Neutrophil (primary cell): ENCODE results near the gene LARP1B.
A peak's percentile ranks its signal among the peaks of the same experiment; 100 is the strongest.
"Not testable (repeated sequence)": the region's sequence is repeated elsewhere in the genome, so short reads cannot be mapped to it uniquely, and the experiment has no call there.

ENCODE experiments used
- H3K27ac ChIP-seq: fragments of 200-600 bp; sonication (generic); 2 replicates; pipeline ENCODE4 v1.5.1; 2016; ENCODE audit warnings: mild to moderate bottlenecking, moderate library complexity
- H3K27me3 ChIP-seq: fragments of 200-600 bp; sonication (generic); 2 replicates; pipeline ENCODE4 v1.6.0; 2016; ENCODE audit warnings: mild to moderate bottlenecking
- H3K36me3 ChIP-seq: fragments of 200-600 bp; sonication (generic); 2 replicates; pipeline ENCODE4 v1.5.1; 2017
- H3K4me1 ChIP-seq, 2 experiments: fragments of 200-600 bp in 1 of 2; sonication (generic) in 1 of 2; 1 replicate in 1 of 2; 2 replicates in 1 of 2; pipeline versions ENCODE4 v1.5.1 to v1.6.1; 2013 to 2016; ENCODE audit warnings: low read depth in 1 of 2, low read length in 1 of 2, mild to moderate bottlenecking in 1 of 2, moderate library complexity in 1 of 2; ENCODE audit not compliant: control insufficient read depth in 1 of 2, insufficient read depth in 1 of 2
- H3K4me3 ChIP-seq, 2 experiments: fragments of 200-600 bp in 1 of 2; sonication (generic) in 1 of 2; 1 replicate in 1 of 2; 2 replicates in 1 of 2; pipeline ENCODE4 v1.5.1; 2013 to 2016; ENCODE audit warnings: low read depth in 1 of 2, low read length in 1 of 2, mild to moderate bottlenecking in 1 of 2, moderate library complexity in 1 of 2
- H3K9me3 ChIP-seq: fragments of 200-600 bp; sonication (generic); 2 replicates; pipeline ENCODE4 v1.5.1; 2016
- TF ChIP-seq, protein P1 (sequence below): fragments of 200-600 bp; sonication (generic); IDR thresholded peaks from 2 replicates; pipeline ENCODE4 v1.5.1; 2016; ENCODE audit warnings: antibody characterized with exemption

LARP1B gene

DNA sequence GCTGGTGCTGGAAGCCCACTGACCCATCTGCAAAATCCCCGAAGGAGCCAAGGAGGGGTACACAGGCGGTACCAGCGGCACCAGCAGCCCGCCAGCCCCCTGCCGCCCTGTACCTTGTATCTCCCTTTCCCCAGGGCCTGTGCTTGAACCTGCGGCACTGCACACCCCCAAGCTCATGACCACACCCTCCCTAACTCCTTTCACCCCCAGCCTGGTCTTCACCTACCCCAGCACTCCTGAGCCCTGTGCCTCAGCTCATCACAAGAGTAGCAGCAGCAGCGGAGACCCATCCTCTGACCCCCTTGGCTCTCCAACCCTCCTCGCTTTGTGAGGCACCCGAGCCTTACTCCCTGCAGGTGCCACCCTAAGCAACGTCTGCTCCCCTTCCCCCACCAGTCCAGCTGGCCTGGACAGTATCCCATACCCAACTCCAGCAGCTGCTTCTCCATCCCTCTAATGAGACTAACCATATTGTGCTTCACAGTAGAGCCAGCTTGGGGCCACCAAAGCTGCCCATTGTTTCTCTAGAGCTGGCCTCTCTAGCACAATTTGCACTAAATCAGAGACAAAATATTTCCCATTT is 94.9 kb downstream of the LARP1B start:
- no peaks in the 10 kb centered on the region for H3K27me3 ChIP-seq
- no peak overlapping the region for H3K27ac ChIP-seq
- peaks cover 5 to 8% of the 10 kb centered on the region in 2 experiments for H3K4me1 ChIP-seq
- TF ChIP-seq, protein P1, sequence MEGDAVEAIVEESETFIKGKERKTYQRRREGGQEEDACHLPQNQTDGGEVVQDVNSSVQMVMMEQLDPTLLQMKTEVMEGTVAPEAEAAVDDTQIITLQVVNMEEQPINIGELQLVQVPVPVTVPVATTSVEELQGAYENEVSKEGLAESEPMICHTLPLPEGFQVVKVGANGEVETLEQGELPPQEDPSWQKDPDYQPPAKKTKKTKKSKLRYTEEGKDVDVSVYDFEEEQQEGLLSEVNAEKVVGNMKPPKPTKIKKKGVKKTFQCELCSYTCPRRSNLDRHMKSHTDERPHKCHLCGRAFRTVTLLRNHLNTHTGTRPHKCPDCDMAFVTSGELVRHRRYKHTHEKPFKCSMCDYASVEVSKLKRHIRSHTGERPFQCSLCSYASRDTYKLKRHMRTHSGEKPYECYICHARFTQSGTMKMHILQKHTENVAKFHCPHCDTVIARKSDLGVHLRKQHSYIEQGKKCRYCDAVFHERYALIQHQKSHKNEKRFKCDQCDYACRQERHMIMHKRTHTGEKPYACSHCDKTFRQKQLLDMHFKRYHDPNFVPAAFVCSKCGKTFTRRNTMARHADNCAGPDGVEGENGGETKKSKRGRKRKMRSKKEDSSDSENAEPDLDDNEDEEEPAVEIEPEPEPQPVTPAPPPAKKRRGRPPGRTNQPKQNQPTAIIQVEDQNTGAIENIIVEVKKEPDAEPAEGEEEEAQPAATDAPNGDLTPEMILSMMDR = no peak
- no peak overlapping the region for H3K4me3 ChIP-seq
- no peaks in the 10 kb centered on the region for H3K9me3 ChIP-seq
- H3K36me3 ChIP-seq = no peaks in the 10 kb centered on the region

DNA sequence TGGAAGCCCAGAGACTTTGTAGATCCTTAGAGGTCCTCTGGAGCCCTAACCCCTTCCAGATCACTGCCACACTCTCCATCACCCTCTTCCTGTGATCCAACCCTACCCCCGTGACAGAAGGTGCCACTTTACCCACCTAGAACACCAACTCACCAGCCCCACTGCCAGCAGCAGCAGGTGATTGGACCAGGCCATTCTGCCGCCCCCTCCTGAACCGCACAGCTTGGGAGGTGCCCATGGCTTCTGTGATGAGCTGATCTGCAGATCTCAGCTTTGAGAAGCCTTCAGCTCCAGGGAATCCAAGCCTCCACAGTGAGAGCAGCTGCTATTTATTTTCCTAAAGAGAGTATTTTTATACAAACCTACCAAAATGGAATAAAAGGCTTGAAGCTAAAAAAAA is 95.4 kb downstream of the LARP1B start:
- not testable (repeated sequence) for H3K36me3 ChIP-seq, H3K9me3 ChIP-seq, H3K4me3 ChIP-seq, H3K27ac ChIP-seq, H3K27me3 ChIP-seq
- peaks cover 10 to 13% of the 10 kb centered on the region in 2 experiments for H3K4me1 ChIP-seq

DNA sequence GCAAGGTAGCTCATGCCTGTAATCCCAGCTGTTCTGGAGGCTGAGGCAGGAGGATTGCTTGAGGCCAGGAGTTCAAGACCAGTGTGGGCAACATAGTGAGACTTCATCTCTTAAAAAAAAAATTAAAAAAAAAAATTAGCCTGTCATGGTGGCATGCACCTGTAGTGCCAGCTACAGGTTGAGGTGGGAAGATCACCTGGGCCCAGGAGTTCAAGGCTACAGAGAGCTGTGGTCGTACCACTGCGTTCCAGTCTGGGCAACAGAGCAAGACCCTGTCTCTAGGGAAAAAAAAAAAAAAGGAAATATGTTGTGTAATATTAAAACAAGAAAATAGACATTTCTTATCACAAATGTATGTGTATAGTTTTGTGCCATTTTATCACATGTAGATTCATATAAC is 97.8 kb downstream of the LARP1B start:
- Histone ChIP-seq H3K27ac (no peak overlapping the region), H3K4me3 (no peak overlapping the region), H3K9me3 (no peaks in the 10 kb centered on the region), H3K27me3 (no peaks in the 10 kb centered on the region), H3K4me1 (peaks cover 10 to 16% of the 10 kb centered on the region in 2 experiments), H3K36me3 (no peaks in the 10 kb centered on the region)
- TF ChIP-seq, protein P1 = no peak

DNA sequence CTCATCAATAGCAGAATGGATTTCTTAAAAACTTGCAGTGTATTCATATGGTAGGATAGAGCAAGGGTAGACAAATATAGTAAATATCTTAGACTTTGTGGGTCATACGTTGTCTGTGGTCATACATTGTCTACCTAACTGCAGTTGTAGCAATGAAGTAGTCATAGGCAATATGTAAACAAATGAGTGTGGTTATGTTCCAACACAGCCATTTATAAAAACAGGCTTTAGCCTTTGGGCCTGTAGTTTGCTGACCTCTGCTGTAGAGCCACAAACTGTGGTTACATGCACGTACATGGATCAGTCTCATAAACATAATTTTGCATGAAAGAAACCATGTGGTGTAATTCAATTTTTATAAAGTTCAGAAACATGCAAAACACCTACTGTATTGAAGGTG is 98.9 kb downstream of the LARP1B start:
- no peak overlapping the region for H3K27ac ChIP-seq
- TF ChIP-seq, protein P1 = no peak
- H3K4me1 ChIP-seq = peaks cover 10 to 16% of the 10 kb centered on the region in 2 experiments
- H3K4me3 ChIP-seq = no peak overlapping the region
- no peaks in the 10 kb centered on the region for H3K36me3 ChIP-seq
- no peaks in the 10 kb centered on the region for H3K27me3 ChIP-seq
- no peaks in the 10 kb centered on the region for H3K9me3 ChIP-seq

DNA sequence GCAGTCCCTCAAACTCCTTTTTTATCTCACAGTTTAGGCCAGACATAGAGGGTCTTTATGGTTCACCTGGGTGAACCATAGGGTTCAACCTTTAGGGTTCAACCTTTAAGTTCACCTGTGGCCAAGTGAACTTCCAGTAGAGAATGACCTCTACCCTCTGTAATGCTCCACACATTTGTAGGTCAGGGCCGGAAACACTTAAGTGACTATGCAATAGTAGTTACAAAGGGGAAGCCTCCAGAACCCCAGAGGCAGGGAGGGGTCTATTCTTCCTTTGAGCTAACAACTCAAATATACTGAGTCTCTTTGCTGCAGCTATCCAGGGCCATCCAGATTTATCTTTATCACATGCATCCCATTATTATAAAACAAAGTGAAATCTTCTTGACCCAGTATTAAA is 100.0 kb downstream of the LARP1B start:
- Histone ChIP-seq H3K27ac (peak overlapping the region; percentile 56), H3K27me3 (no peaks in the 10 kb centered on the region), H3K4me1 (peaks cover 10 to 16% of the 10 kb centered on the region in 2 experiments), H3K4me3 (no peak overlapping the region), H3K36me3 (no peaks in the 10 kb centered on the region), H3K9me3 (no peaks in the 10 kb centered on the region)
- TF ChIP-seq, protein P1 = no peak

DNA sequence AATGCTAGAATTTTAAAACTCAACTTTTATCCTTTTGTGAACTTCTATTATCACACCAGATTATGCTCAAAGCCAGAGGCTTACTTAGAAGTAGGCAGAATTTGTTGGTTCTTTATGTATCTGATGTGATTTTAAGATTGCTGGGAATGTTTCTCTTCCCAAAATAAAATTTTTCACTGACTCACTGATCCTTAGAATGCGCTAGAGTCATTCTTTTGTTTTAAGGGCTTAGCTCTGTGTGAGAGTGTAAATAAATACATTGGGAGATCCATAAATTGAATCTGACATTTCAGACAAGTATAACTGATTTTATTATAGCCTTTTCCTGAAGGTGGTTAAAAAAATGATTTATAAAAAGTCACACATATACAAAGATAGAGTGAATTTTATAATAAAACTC is 101.3 kb downstream of the LARP1B start:
- H3K9me3 ChIP-seq = no peaks in the 10 kb centered on the region
- peaks cover 10 to 16% of the 10 kb centered on the region in 2 experiments for H3K4me1 ChIP-seq
- no peak overlapping the region for H3K4me3 ChIP-seq
- TF ChIP-seq, protein P1 = no peak
- H3K27ac ChIP-seq = no peak overlapping the region
- H3K36me3 ChIP-seq = no peaks in the 10 kb centered on the region
- H3K27me3 ChIP-seq = no peaks in the 10 kb centered on the region
